ENCODE measurements around the gene DGKQ.

The DGKQ gene

GRCh38 chr4:992297-993110 is 19.1 kb upstream of the DGKQ start:
- TF ChIP-seq EZH2phosphoT487 (IDR thresholded peaks at IDR 0.05; ENCODE audit: low read depth) (no peak), CTCF (IDR thresholded peaks at IDR 0.05; ENCODE audit: low read depth, low read length) (no peak)
- Histone ChIP-seq H3K79me2 (ENCODE audit: low read length) (no peaks in the 10 kb centered on the region), H3K4me3 (ENCODE audit: low read length) (peak overlapping the region; percentile 73), H3K4me2 (ENCODE audit: low read length) (peak overlapping the region; percentile 98), H4K20me1 (ENCODE audit: insufficient read depth, low read length) (no peaks in the 10 kb centered on the region), H3K9ac (ENCODE audit: low read length) (peak overlapping the region; percentile 72), H3K36me3 (replicated peaks; ENCODE audit: low read depth, low read length) (no peaks in the 10 kb centered on the region), H2AFZ (ENCODE audit: low read depth, low read length) (peak overlapping the region; percentile 91), H3K27me3 (ENCODE audit: low read depth, low read length) (peaks cover 7% of the 10 kb centered on the region), H3K27ac (ENCODE audit: low read length) (peak overlapping the region; percentile 35), H3K4me1 (ENCODE audit: low read length) (peaks cover 17% of the 10 kb centered on the region), H3K9me3 (ENCODE audit: insufficient read depth, low read length) (no peaks in the 10 kb centered on the region)

GRCh38 chr4:991451-992296 is 18.3 kb upstream of the DGKQ start:
- H3K36me3 ChIP-seq (replicated peaks; ENCODE audit: low read depth, low read length) = no peaks in the 10 kb centered on the region
- H3K4me1 ChIP-seq (ENCODE audit: low read length) = peaks cover 18% of the 10 kb centered on the region
- H3K4me2 ChIP-seq (ENCODE audit: low read length) = peak overlapping the region; percentile 98
- no peak overlapping the region for H2AFZ ChIP-seq (ENCODE audit: low read depth, low read length)
- H3K4me3 ChIP-seq (ENCODE audit: low read length) = peak overlapping the region; percentile 73
- H3K79me2 ChIP-seq (ENCODE audit: low read length) = no peaks in the 10 kb centered on the region
- TF ChIP-seq CTCF (IDR thresholded peaks at IDR 0.05; ENCODE audit: low read depth, low read length) (no peak), EZH2phosphoT487 (IDR thresholded peaks at IDR 0.05; ENCODE audit: low read depth) (no peak)
- peaks cover 2% of the 10 kb centered on the region; the same call in 1 of the 2 replicates for H3K27me3 ChIP-seq (ENCODE audit: low read depth, low read length)
- no peaks in the 10 kb centered on the region for H3K9me3 ChIP-seq (ENCODE audit: insufficient read depth, low read length)
- 0 out of 2 replicates have a peak overlapping the region, but pooled peaks have one; percentile 35 for H3K27ac ChIP-seq (ENCODE audit: low read length)
- no peaks in the 10 kb centered on the region for H4K20me1 ChIP-seq (ENCODE audit: insufficient read depth, low read length)
- H3K9ac ChIP-seq (ENCODE audit: low read length) = peak overlapping the region; percentile 72

DNA sequence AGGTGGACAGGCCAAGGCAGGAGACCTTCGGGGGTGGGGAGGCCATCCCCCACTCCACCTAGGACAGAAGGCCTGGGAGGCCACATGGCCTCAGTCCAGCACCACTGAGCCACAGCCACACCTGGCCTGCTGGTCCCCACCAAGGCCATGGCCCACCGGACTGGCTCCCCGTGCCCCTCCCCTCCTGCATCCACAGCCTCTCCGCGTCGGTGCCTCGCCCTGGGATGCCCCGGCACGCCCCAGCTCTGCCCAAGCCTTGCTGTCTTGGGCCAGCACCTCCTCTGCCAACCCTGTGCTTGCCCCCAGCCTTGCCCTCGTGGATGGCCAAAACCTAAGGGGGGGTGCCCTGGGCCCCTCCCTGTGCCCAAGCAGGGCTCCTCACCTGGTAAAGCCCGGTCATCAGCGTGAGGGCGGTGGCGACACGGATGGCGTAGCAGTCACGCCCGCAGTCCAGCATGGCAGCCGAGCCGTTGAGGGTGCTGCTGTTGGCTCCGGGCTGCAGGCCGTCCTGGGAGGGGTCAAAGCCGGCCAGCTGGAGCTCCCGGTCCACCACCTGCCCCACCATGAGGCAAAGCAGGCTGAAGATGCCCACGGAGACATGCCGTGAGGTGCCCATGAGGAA is 17.5 kb upstream of the DGKQ start:
- H2AFZ ChIP-seq (ENCODE audit: low read depth, low read length) = no peak overlapping the region
- no peak overlapping the region for H3K9ac ChIP-seq (ENCODE audit: low read length)
- no peak overlapping the region for H3K4me2 ChIP-seq (ENCODE audit: low read length)
- peaks cover 23% of the 10 kb centered on the region for H3K4me1 ChIP-seq (ENCODE audit: low read length)
- H3K27ac ChIP-seq (ENCODE audit: low read length) = no peak overlapping the region
- H4K20me1 ChIP-seq (ENCODE audit: insufficient read depth, low read length) = no peaks in the 10 kb centered on the region
- no peaks in the 10 kb centered on the region for H3K27me3 ChIP-seq (ENCODE audit: low read depth, low read length)
- no peaks in the 10 kb centered on the region for H3K9me3 ChIP-seq (ENCODE audit: insufficient read depth, low read length)
- no peak overlapping the region for H3K4me3 ChIP-seq (ENCODE audit: low read length)
- TF ChIP-seq CTCF (IDR thresholded peaks at IDR 0.05; ENCODE audit: low read depth, low read length) (no peak), EZH2phosphoT487 (IDR thresholded peaks at IDR 0.05; ENCODE audit: low read depth) (no peak)
- H3K36me3 ChIP-seq (replicated peaks; ENCODE audit: low read depth, low read length) = no peaks in the 10 kb centered on the region
- H3K79me2 ChIP-seq (ENCODE audit: low read length) = no peaks in the 10 kb centered on the region
